Mucosa of rectum (tissue), 2 donors: ENCODE data around the gene ADGRG4.

ENCODE experiments used
- H3K27ac ChIP-seq, 2 donors: one replicate each; pipeline ENCODE4 v1.7.0; 2013; ENCODE audit warnings: inconsistent platforms in 2 of 2, low read depth in 2 of 2, low read length in 2 of 2
- H3K27me3 ChIP-seq, 2 donors: one replicate each; pipeline ENCODE4 v1.7.0; 2013; ENCODE audit warnings: low read length in 2 of 2; ENCODE audit not compliant: control insufficient read depth in 2 of 2, insufficient read depth in 2 of 2
- H3K36me3 ChIP-seq, 2 donors: one replicate each; pipeline ENCODE4 v1.7.0; 2013; ENCODE audit warnings: low read length in 2 of 2; ENCODE audit not compliant: control insufficient read depth in 2 of 2, insufficient read depth in 2 of 2
- H3K4me1 ChIP-seq, 2 donors: one replicate each; pipeline ENCODE4 v1.7.0; 2013; ENCODE audit warnings: low read length in 2 of 2, mild to moderate bottlenecking in 1 of 2; ENCODE audit not compliant: control insufficient read depth in 2 of 2, insufficient read depth in 2 of 2
- H3K4me3 ChIP-seq, 2 donors: one replicate each; pipeline ENCODE4 v1.7.0; 2013; ENCODE audit warnings: low read length in 2 of 2
- H3K9ac ChIP-seq, 2 donors: one replicate each; pipeline ENCODE4 v1.7.0; 2013; ENCODE audit warnings: low read length in 2 of 2, low read depth in 1 of 2, mild to moderate bottlenecking in 1 of 2
- H3K9me3 ChIP-seq, 2 donors: one replicate each; pipeline ENCODE4 v1.7.0; 2013; ENCODE audit warnings: low read length in 2 of 2; ENCODE audit not compliant: control insufficient read depth in 2 of 2
- donor health status: healthy.
- donor health status: Normal muscosa, but diverticular disease.

Gene ADGRG4

DNA sequence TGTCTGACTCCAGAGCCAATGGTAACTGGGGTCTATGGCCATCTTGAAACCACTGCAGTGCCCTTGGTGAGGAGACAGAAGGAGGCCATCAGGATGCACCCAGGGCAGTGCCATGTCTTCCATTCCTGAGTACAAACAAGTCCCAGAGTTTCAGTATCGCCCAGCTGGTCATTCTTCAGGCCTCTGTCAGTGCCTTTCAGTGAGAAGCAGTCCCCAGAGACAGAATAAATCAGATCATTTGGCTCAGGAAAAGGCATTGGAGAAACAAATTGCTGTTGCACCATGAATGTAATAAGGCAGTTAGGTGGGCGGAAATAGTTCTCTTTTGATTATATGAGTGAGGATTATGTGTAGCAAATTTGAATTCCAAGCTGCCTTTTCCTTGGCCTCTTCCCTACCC is 21.3 kb downstream of the ADGRG4 start:
- H3K27me3 ChIP-seq, result no peaks in the 10 kb centered on the region
- no peaks in the 10 kb centered on the region for H3K36me3 ChIP-seq
- no peaks in the 10 kb centered on the region for H3K4me1 ChIP-seq
- H3K9me3 ChIP-seq, result no peaks in the 10 kb centered on the region
- no peak overlapping the region for H3K9ac ChIP-seq
- no peak overlapping the region for H3K27ac ChIP-seq
- no peak overlapping the region for H3K4me3 ChIP-seq

DNA sequence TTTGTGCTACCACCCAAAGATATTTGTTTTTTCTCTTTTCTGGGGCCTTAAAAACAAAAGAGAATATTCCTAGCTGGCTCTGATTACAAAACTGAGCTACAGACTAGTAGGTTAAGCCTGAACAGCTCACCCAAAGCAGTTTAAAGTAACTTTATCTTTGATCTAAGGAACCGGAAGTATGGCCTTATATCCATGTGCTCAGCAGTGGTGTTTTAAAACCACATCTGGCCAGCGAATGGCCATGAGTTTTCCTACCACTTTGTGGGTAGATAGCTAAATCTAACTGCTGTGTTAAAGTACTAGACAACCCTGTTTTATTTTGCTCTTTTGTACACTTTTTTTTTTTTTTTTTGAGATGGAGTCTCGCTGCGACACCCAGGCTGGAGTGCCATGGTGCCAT is 24.6 kb downstream of the ADGRG4 start:
- Histone ChIP-seq H3K36me3 (no peaks in the 10 kb centered on the region), H3K27ac (no peak overlapping the region), H3K4me1 (no peaks in the 10 kb centered on the region), H3K4me3 (no peak overlapping the region), H3K9ac (no peak overlapping the region), H3K9me3 (no peaks in the 10 kb centered on the region), H3K27me3 (no peaks in the 10 kb centered on the region)

GRCh38 chrX:136328933-136329332 is 28.2 kb downstream of the ADGRG4 start:
- H3K9ac ChIP-seq, result no peak overlapping the region
- no peaks in the 10 kb centered on the region for H3K36me3 ChIP-seq
- H3K4me1 ChIP-seq, result no peaks in the 10 kb centered on the region
- no peaks in the 10 kb centered on the region for H3K27me3 ChIP-seq
- no peak overlapping the region for H3K27ac ChIP-seq
- H3K9me3 ChIP-seq, result no peaks in the 10 kb centered on the region
- no peak overlapping the region for H3K4me3 ChIP-seq

DNA sequence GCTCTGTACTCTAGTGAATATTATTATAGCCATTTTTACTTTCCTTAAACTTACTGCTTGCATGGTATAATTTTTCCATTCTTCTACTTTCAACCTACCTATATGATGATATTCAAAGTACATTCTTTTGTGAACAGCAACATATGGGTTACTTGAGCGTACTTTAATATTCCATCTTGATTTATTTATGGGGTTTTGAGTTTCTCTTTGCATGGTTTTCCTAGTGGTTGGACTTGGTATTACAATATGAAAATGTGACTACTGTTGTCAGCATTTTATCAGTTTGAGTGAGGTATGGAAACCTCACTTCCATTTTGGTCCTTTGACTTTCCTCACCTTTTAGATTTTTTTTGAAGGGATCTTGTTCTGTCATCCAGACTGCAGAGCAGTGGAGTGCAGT is 35.9 kb downstream of the ADGRG4 start:
- Histone ChIP-seq H3K4me3 (no peak overlapping the region), H3K27me3 (peaks cover 3 to 4% of the 10 kb centered on the region in 2 donors), H3K4me1 (no peaks in the 10 kb centered on the region)

DNA sequence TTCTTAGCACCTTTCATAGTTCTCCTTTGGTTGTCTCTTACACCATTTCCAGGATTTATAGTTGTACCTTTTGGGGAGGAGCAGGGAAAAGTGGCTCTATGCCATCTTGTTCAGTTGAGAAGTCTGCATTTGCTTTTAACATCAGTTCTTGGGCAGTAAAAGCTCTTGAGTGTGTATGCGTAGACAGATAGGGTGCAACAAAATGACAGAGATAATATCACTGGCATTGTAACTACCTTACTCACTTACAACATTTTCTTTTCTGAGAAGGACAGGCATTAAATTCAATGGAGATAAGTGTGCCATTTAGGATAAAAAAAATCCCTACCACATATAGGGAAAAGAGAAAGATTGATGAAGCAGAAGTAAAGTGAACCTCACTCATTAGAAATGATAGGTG is 38.9 kb downstream of the ADGRG4 start:
- Histone ChIP-seq H3K9me3 (no peaks in the 10 kb centered on the region), H3K9ac (no peak overlapping the region), H3K4me3 (no peak overlapping the region), H3K27ac (no peak overlapping the region), H3K27me3 (peaks cover 4 to 7% of the 10 kb centered on the region in 2 donors), H3K36me3 (no peaks in the 10 kb centered on the region), H3K4me1 (no peaks in the 10 kb centered on the region)

More for the DNA sequence above, 35.9 kb downstream of the ADGRG4 start:
- Histone ChIP-seq H3K36me3 (no peaks in the 10 kb centered on the region), H3K27ac (no peak overlapping the region), H3K9ac (no peak overlapping the region), H3K9me3 (no peaks in the 10 kb centered on the region)

- no peak overlapping the region for H3K4me3 ChIP-seq
- H3K27ac ChIP-seq, result no peak overlapping the region
- H3K4me1 ChIP-seq, result no peaks in the 10 kb centered on the region
- H3K9ac ChIP-seq, result no peak overlapping the region
- no peaks in the 10 kb centered on the region for H3K36me3 ChIP-seq
- H3K9me3 ChIP-seq, result no peaks in the 10 kb centered on the region
- peaks cover 0 to 5% of the 10 kb centered on the region in 2 donors for H3K27me3 ChIP-seq
These were observed 43.6 kb downstream of the ADGRG4 start for GRCh38 chrX:136344320-136344719.

DNA sequence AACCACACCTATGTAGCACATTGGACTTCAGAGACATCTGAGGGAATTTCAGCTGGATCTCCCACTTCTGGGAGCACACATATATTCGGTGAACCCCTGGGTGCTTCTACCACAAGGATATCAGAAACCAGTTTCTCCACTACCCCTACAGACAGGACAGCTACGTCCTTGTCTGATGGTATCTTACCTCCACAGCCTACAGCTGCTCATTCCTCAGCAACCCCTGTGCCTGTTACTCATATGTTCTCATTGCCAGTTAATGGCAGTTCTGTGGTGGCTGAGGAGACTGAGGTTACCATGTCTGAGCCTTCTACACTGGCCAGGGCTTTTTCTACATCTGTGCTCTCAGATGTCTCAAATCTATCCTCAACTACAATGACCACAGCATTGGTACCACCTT is 45.7 kb downstream of the ADGRG4 start:
- no peaks in the 10 kb centered on the region for H3K36me3 ChIP-seq
- no peak overlapping the region for H3K9ac ChIP-seq
- H3K27ac ChIP-seq, result no peak overlapping the region
- H3K4me1 ChIP-seq, result no peaks in the 10 kb centered on the region
- H3K4me3 ChIP-seq, result no peak overlapping the region
- peaks cover 0 to 4% of the 10 kb centered on the region in 2 donors for H3K27me3 ChIP-seq
- no peaks in the 10 kb centered on the region for H3K9me3 ChIP-seq

DNA sequence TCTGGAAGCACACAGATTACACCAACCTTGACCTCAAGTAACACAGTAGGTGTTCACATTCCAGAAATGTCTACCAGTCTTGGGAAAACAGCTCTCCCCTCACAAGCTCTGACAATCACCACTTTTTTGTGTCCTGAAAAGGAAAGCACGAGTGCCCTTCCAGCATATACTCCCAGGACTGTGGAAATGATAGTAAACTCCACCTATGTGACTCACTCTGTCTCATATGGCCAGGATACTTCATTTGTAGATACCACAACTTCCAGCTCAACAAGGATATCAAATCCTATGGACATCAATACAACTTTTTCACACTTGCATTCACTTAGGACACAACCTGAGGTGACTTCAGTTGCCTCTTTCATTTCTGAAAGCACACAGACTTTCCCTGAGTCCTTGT is 46.9 kb downstream of the ADGRG4 start:
- H3K9me3 ChIP-seq, result no peaks in the 10 kb centered on the region
- no peaks in the 10 kb centered on the region for H3K4me1 ChIP-seq
- no peaks in the 10 kb centered on the region for H3K36me3 ChIP-seq
- H3K27me3 ChIP-seq, result no peaks in the 10 kb centered on the region
- no peak overlapping the region for H3K27ac ChIP-seq
- H3K4me3 ChIP-seq, result no peak overlapping the region
- no peak overlapping the region for H3K9ac ChIP-seq

- H3K9ac ChIP-seq, result no peak overlapping the region
- H3K36me3 ChIP-seq, result no peaks in the 10 kb centered on the region
- no peaks in the 10 kb centered on the region for H3K9me3 ChIP-seq
- H3K27ac ChIP-seq, result no peak overlapping the region
- peaks cover 0 to 7% of the 10 kb centered on the region in 2 donors for H3K27me3 ChIP-seq
- no peak overlapping the region for H3K4me3 ChIP-seq
- H3K4me1 ChIP-seq, result no peaks in the 10 kb centered on the region
These were observed 52.8 kb downstream of the ADGRG4 start for GRCh38 chrX:136353526-136354093.

GRCh38 chrX:136354201-136354600 is 53.4 kb downstream of the ADGRG4 start:
- Histone ChIP-seq H3K9ac (no peak overlapping the region), H3K27me3 (peaks cover 0 to 7% of the 10 kb centered on the region in 2 donors), H3K27ac (no peak overlapping the region), H3K4me3 (no peak overlapping the region), H3K4me1 (no peaks in the 10 kb centered on the region), H3K9me3 (no peaks in the 10 kb centered on the region), H3K36me3 (no peaks in the 10 kb centered on the region)

- Histone ChIP-seq H3K27me3 (no peaks in the 10 kb centered on the region), H3K9me3 (no peaks in the 10 kb centered on the region), H3K36me3 (no peaks in the 10 kb centered on the region), H3K27ac (no peak overlapping the region), H3K9ac (no peak overlapping the region), H3K4me3 (no peak overlapping the region), H3K4me1 (no peaks in the 10 kb centered on the region)
These were observed 68.6 kb downstream of the ADGRG4 start for GRCh38 chrX:136369377-136369776.
